Measurements from ENCODE around the gene CR2.
"Not testable (repeated sequence)": the region's sequence is repeated elsewhere in the genome, so short reads cannot be mapped to it uniquely, and the experiment has no call there.

CR2 gene

GRCh38 chr1:207514890-207515289, 60.8 kb downstream of the CR2 start:
- no peak for DNase-seq

- no peak for DNase-seq
Measured at GRCh38 chr1:207516729-207517128, 62.6 kb downstream of the CR2 start.

GRCh38 chr1:207518608-207519236, 64.6 kb downstream of the CR2 start:
- DNase-seq: no peak

GRCh38 chr1:207519505-207520399, 65.6 kb downstream of the CR2 start:
- no peak for DNase-seq

GRCh38 chr1:207520400-207521345, 66.5 kb downstream of the CR2 start:
- DNase-seq: not testable (repeated sequence)

GRCh38 chr1:207525239-207525638, 71.1 kb downstream of the CR2 start:
- not testable (repeated sequence) for DNase-seq

- DNase-seq: not testable (repeated sequence)
Measured at GRCh38 chr1:207528401-207528800, 74.3 kb downstream of the CR2 start.

- not testable (repeated sequence) for DNase-seq
Measured at GRCh38 chr1:207536263-207536662, 82.1 kb downstream of the CR2 start.

Data from NCI-H82 (cell line).